ENCODE measurements around the gene ANKRD42. TPM values are rescaled to one million over a fixed set of nuclear protein-coding genes. Genes with fewer than 3 reads are reported as not detected.

ANKRD42 gene
- total RNA-seq, 1 donor from 2014 or later = 11.5 TPM

DNA sequence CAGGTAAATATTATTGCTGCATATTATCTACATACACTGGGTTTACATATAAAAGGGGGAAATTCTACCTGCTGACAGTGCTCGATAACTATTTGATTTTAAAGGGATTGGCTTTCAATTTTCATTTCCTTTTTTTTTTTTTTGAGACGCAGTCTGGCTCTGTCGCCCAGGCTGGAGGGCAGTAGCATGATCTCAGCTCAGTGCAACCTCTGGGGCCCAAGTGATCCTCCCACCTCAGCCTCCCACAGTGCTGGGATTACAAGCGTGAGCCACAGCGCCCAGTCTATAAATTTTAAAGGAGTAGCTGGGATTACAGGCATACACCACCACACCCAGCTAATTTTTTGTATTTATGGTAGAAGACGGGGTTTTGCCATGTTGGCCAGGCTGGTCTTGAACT lies 39.7 kb upstream of the ANKRD42 start:
- DNase-seq (ENCODE audit: low read depth) = no peak
- no peaks in the 10 kb centered on the region for H3K36me3 ChIP-seq (ENCODE audit: control insufficient read depth, insufficient read depth, low read length)

DNA sequence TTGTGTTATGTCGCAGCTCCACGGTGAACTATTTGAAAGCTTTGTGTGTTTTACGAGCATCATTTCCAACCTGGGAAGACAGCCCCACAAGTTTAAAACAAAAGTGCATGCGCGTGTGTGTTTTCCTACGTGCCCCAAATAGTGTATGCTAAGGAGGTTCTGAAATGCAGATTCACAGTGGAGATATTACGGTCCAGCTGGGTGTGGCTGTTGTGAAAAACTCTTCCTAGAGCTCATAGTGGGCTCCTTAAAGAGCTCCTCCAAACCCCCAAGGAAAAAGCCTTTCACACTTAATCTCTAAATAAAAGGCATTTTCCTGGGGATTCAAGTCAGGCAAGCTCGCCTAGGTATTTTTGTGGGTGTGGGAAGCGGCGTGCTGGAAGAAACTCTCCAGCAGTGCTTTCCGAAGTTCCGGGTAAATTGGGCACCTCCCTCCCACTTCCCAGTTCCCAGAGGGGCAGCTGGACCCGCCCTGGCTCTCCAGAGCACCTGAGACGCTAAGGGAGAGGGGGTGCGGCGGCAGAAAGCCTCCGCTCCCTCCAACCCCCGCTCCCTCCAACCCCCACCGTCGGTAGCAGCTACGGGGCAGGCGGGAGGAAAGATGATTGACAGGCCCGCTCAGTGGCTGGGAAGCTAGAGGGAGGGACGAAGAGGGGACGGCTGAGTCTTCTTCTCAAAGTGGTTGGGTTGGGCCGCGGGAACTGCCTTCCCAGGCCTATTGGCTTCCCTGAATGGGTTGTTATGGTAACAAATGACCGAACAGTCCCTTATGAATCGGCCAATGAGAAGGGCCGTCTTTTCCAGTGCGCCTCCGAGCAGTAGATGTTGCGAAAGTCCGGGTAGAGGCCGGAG lies 37.1 kb upstream of the ANKRD42 start:
- peak overlapping the region; percentile 58 for H3K4me3 ChIP-seq (ENCODE audit: low read depth, low read length)
- no peaks in the 10 kb centered on the region for H3K36me3 ChIP-seq (ENCODE audit: control insufficient read depth, insufficient read depth, low read length)
- peak; percentile 100 for DNase-seq (ENCODE audit: low read depth)
- no peaks in the 10 kb centered on the region for H3K27me3 ChIP-seq (ENCODE audit: control insufficient read depth, insufficient read depth, low read length)
- TF ChIP-seq, protein P1, sequence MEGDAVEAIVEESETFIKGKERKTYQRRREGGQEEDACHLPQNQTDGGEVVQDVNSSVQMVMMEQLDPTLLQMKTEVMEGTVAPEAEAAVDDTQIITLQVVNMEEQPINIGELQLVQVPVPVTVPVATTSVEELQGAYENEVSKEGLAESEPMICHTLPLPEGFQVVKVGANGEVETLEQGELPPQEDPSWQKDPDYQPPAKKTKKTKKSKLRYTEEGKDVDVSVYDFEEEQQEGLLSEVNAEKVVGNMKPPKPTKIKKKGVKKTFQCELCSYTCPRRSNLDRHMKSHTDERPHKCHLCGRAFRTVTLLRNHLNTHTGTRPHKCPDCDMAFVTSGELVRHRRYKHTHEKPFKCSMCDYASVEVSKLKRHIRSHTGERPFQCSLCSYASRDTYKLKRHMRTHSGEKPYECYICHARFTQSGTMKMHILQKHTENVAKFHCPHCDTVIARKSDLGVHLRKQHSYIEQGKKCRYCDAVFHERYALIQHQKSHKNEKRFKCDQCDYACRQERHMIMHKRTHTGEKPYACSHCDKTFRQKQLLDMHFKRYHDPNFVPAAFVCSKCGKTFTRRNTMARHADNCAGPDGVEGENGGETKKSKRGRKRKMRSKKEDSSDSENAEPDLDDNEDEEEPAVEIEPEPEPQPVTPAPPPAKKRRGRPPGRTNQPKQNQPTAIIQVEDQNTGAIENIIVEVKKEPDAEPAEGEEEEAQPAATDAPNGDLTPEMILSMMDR (IDR thresholded peaks at IDR 0.05; ENCODE audit: insufficient read depth, low read length, poor library complexity, severe bottlenecking) = no peak

More for the DNA sequence above, 39.7 kb upstream of the ANKRD42 start:
- no peaks in the 10 kb centered on the region for H3K27me3 ChIP-seq (ENCODE audit: control insufficient read depth, insufficient read depth, low read length)
- no peak overlapping the region for H3K4me3 ChIP-seq (ENCODE audit: low read depth, low read length)
- TF ChIP-seq, protein P1 (IDR thresholded peaks at IDR 0.05; ENCODE audit: insufficient read depth, low read length, poor library complexity, severe bottlenecking) = no peak

DNA sequence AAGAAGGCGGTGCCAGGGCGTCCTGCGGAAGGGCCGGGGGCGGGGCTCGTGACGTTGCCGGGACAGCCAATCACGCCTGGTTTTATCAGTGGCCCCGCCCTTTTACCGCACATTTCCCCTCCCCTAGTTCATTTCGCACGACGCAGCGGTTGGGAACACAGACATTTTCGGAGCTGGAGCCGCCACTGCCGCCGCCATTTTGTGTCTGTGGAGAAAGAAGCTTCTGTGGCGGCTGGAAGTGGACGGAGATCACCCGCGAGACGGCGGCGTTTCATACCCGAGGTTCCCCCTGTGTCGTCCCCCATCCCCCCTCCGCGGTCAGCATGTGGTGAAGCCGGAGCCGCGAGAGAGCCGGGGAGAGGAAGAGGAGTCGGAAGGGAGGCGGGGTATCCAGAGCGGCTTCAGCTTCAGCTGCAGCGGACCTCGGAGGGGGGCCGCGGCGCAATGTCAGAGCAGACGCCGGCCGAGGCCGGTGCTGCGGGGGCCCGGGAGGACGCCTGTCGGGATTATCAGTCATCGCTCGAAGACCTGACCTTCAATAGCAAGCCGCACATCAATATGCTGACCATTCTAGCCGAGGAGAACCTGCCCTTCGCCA lies 36.4 kb upstream of the ANKRD42 start, which contains the start of gene PCF11:
TSS of gene PCF11 (plus strand) at position 136 of the 598 bp plus-strand sequence. CDS start at position 445, 309 bp downstream.
- no peaks in the 10 kb centered on the region for H3K27me3 ChIP-seq (ENCODE audit: control insufficient read depth, insufficient read depth, low read length)
- TF ChIP-seq, protein P1 (IDR thresholded peaks at IDR 0.05; ENCODE audit: insufficient read depth, low read length, poor library complexity, severe bottlenecking) = no peak
- H3K36me3 ChIP-seq (ENCODE audit: control insufficient read depth, insufficient read depth, low read length) = no peaks in the 10 kb centered on the region
- DNase-seq (ENCODE audit: low read depth) = no peak
- H3K4me3 ChIP-seq (ENCODE audit: low read depth, low read length) = peak within 1 kb of the TSS; percentile 58

DNA sequence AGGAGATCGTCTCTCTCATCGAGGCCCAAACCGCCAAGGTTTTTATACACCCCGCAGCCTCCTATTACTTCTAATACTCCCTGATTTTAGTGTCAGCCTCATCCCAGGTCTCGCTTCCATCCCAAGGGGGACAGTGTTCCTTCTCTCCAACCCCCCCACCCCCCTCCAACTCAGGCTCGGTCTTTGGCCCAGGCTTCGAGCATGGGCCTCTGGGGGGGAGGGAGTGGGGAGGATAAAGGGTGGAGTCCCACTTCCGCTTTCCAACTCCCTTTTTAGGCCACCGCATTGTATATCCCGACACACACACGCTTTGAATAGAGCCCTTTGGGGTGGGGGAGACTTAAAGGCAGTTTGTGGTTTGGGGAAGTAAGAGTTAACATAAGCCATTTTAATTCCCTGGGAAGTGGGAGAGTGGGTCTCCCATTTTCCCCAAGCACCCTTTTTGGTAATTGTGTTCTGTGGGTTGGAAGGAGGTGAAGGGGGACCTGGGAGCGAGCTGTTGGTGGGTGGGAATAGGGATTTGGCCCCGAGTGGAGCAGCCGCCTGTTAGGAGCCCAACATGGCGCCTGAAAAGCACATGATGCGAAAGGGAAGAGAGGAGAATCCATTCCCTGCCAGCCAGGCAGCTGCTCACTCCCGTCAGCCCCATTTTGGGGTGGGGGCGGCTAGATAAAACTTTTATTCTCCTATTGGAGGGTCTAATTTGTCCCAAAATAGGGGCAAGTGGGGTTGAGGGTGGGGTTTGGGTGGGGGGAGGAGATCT lies 35.7 kb upstream of the ANKRD42 start:
- no peak for DNase-seq (ENCODE audit: low read depth)
- Histone ChIP-seq H3K36me3 (ENCODE audit: control insufficient read depth, insufficient read depth, low read length) (no peaks in the 10 kb centered on the region), H3K27me3 (ENCODE audit: control insufficient read depth, insufficient read depth, low read length) (no peaks in the 10 kb centered on the region), H3K4me3 (ENCODE audit: low read depth, low read length) (peak overlapping the region; percentile 51)
- TF ChIP-seq, protein P1 (IDR thresholded peaks at IDR 0.05; ENCODE audit: insufficient read depth, low read length, poor library complexity, severe bottlenecking) = no peak

DNA sequence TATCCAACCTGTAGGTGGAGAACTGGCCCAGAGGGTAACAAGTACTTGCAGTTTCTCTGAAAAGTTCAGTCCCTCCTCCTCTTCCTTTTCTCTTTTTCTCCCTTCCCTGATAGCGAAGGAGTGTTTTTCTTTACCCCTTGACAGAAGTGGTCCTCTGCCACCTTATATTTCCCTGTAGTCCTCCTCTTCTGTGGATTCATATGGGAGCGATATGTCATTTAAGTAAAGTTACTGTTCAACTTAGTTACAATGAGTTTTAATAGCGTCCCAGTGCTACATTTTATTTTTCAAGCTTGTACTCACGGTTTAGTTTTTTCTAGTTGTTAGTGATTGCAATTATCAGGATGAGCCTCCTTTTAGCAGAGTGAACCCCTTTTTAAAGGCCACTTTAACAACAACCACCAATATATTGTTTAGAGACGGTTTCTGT lies 35.1 kb upstream of the ANKRD42 start:
- H3K27me3 ChIP-seq (ENCODE audit: control insufficient read depth, insufficient read depth, low read length) = no peaks in the 10 kb centered on the region
- peak overlapping the region; percentile 51 for H3K4me3 ChIP-seq (ENCODE audit: low read depth, low read length)
- no peaks in the 10 kb centered on the region for H3K36me3 ChIP-seq (ENCODE audit: control insufficient read depth, insufficient read depth, low read length)
- TF ChIP-seq, protein P1 (IDR thresholded peaks at IDR 0.05; ENCODE audit: insufficient read depth, low read length, poor library complexity, severe bottlenecking) = no peak
- no peak for DNase-seq (ENCODE audit: low read depth)

Data from kidney epithelial cell (primary cell).